Heart left ventricle (tissue), 13 donors: ENCODE results near the gene CTNNBIP1.

Experiments
- CTCF ChIP-seq, 12 donors: fragments of 200-600 bp; sonication (generic) in 4 of 12; IDR thresholded peaks; one replicate each; pipeline versions ENCODE4 v1.5.0 to v1.8.0; 2018 to 2022; ENCODE audit warnings: antibody characterized with exemption in 12 of 12, mild to moderate bottlenecking in 5 of 12
- POLR2A ChIP-seq, 2 donors: fragments of 450-650 bp; IDR thresholded peaks; one replicate each; pipeline ENCODE4 v1.6.1; 2017; ENCODE audit warnings: antibody characterized with exemption in 2 of 2, mild to moderate bottlenecking in 2 of 2, moderate library complexity in 2 of 2
- donor health status: ischemic (EF 13 %, LVEDD 7.1; RV severe dilation, severe dysfunction).
- donor health status: DM: no; HTN: yes; CAD: no.
- donor health status: DM: no; HTN: no; CAD: no.
- donor health status: ischemic (EF 25% LVEDD 6.9; RV normal size, moderate dysfunction).
- donor health status: ischemic (EF 25% LVEDD 5.7; RV mildly dilated, moderate dysfunction).
- donor health status: ischemic (EF 35%, LVEDD 5.7; RV mildly dilated, moderate dysfunction).
- donor health status: nonischemic (EF 11% LVEDD 7.7; RV severe dilation, severe dysfunction).
- donor health status: DM: yes; HTN: yes; CAD: no.
- donor health status: PGD.
- donor health status: ischemic (EF 29% LVEDD 5.4; RV normal size, mild dysfunction).
- donor health status: nonischemic (EF 23%, LVEDD 6.1; RV moderate dilation, normal function).

- TF ChIP-seq POLR2A (IDR thresholded peaks at IDR 0.05) (no peak), CTCF (IDR thresholded peaks at IDR 0.05) (no peak)
Measured at GRCh38 chr1:9840176-9840575, 69.9 kb downstream of the CTNNBIP1 start.
